Neural cell (in vitro differentiated cells): ENCODE measurements around the gene ACP2.

Experiments used
- EP300 ChIP-seq: fragments of 450-650 bp; conservative IDR thresholded peaks from 2 replicates; pipeline ENCODE4 v1.6.1; 2014; ENCODE audit warnings: antibody characterized with exemption, mild to moderate bottlenecking, moderate library complexity; ENCODE audit not compliant: poor library complexity, severe bottlenecking
- EZH2 ChIP-seq: fragments of 200-600, 300-800 bp; shearing (Covaris generic), sonication (generic); IDR thresholded peaks from 2 replicates; pipeline ENCODE4 v1.6.1; 2014; ENCODE audit warnings: antibody characterized with exemption, low read length, borderline replicate concordance, mild to moderate bottlenecking; ENCODE audit not compliant: insufficient read depth, poor library complexity, severe bottlenecking
- POLR2AphosphoS5 ChIP-seq: IDR thresholded peaks from 2 replicates; pipeline ENCODE4 v1.6.1; 2012
- RAD21 ChIP-seq: fragments of 450-650 bp; conservative IDR thresholded peaks from 2 replicates; pipeline ENCODE4 v1.6.1; 2014; ENCODE audit warnings: antibody characterized with exemption, mild to moderate bottlenecking, moderate library complexity
- REST ChIP-seq: IDR thresholded peaks from 2 replicates; pipeline ENCODE4 v1.6.1; 2012; ENCODE audit warnings: borderline replicate concordance
- TAF1 ChIP-seq: IDR thresholded peaks from 2 replicates; pipeline ENCODE4 v1.6.1; 2012; ENCODE audit warnings: low read depth
- TF ChIP-seq, protein P1 (sequence below): fragments of 450-650 bp; IDR thresholded peaks from 2 replicates; pipeline ENCODE4 v1.5.1; 2014; ENCODE audit warnings: antibody characterized with exemption, mild to moderate bottlenecking, moderate library complexity; ENCODE audit not compliant: poor library complexity, severe bottlenecking

- TF ChIP-seq, protein P1, sequence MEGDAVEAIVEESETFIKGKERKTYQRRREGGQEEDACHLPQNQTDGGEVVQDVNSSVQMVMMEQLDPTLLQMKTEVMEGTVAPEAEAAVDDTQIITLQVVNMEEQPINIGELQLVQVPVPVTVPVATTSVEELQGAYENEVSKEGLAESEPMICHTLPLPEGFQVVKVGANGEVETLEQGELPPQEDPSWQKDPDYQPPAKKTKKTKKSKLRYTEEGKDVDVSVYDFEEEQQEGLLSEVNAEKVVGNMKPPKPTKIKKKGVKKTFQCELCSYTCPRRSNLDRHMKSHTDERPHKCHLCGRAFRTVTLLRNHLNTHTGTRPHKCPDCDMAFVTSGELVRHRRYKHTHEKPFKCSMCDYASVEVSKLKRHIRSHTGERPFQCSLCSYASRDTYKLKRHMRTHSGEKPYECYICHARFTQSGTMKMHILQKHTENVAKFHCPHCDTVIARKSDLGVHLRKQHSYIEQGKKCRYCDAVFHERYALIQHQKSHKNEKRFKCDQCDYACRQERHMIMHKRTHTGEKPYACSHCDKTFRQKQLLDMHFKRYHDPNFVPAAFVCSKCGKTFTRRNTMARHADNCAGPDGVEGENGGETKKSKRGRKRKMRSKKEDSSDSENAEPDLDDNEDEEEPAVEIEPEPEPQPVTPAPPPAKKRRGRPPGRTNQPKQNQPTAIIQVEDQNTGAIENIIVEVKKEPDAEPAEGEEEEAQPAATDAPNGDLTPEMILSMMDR = no peak
- TF ChIP-seq EZH2 = no peak
- TF ChIP-seq REST = no peak
- no peak for TF ChIP-seq POLR2AphosphoS5
- TF ChIP-seq RAD21 = no peak
- TF ChIP-seq TAF1 = no peak
- no peak for TF ChIP-seq EP300
Measured at GRCh38 chr11:47204637-47204989, 44.0 kb downstream of the ACP2 start.
